B cell (primary cell): ENCODE data around the gene TTC27. TPM values are rescaled to one million over a fixed set of nuclear protein-coding genes. Genes with fewer than 3 reads are reported as not detected.

Source experiments
- ATAC-seq: fragments of 200-7000 bp; cut with Tn5 transposase; one replicate; pipeline ENCODE4 v1.10.0; 2021; ENCODE audit warnings: low read depth, mild to moderate bottlenecking, moderate number of reproducible peaks, moderate library complexity
- CTCF ChIA-PET: fragments of 350-600 bp; sonication (Branson Sonifier 250); formaldehyde crosslinking; loops from one replicate; lab custom pipeline; 2021; ENCODE audit warnings: antibody characterized with exemption, inconsistent platforms; lab: Charles Lee
- POLR2A ChIA-PET: fragments of 350-600 bp; sonication (Branson Sonifier 250); formaldehyde crosslinking; loops from one replicate; lab custom pipeline; 2021; ENCODE audit warnings: antibody characterized with exemption; lab: Charles Lee
- DNase-seq: peaks from one replicate; pipeline ENCODE4 v3.0.0; 2013
- H2AFZ ChIP-seq: 2 replicates; pipeline ENCODE4 v1.6.1; 2012; ENCODE audit warnings: mild to moderate bottlenecking, low read depth, low read length; ENCODE audit not compliant: insufficient read depth, poor library complexity, severe bottlenecking
- H3K27ac ChIP-seq, 2 donors: 1 replicate in 1 of 2; 2 replicates in 1 of 2; pipeline ENCODE4 v1.5.1; 2012 to 2013; ENCODE audit warnings: low read length in 2 of 2, mild to moderate bottlenecking in 2 of 2, moderate library complexity in 1 of 2
- H3K27me3 ChIP-seq, 4 experiments: fragments of 200-600 bp in 1 of 4; sonication (generic) in 1 of 4; replicated peaks in 1 of 4; 1 replicate in 2 of 4; 2 replicates in 2 of 4; pipeline versions ENCODE4 v1.6.1 to v1.7.0; 2013 to 2016; ENCODE audit warnings: low read length in 3 of 4, mild to moderate bottlenecking in 2 of 4, mixed read lengths in 1 of 4, moderate library complexity in 1 of 4; ENCODE audit not compliant: insufficient read depth in 4 of 4, control insufficient read depth in 3 of 4; ENCODE audit errors: control extremely low read depth in 1 of 4
- H3K36me3 ChIP-seq, 2 experiments: replicated peaks in 1 of 2; 1 replicate in 1 of 2; 2 replicates in 1 of 2; pipeline versions ENCODE4 v1.6.1 to v1.7.1; 2013; ENCODE audit warnings: low read length in 1 of 2; ENCODE audit not compliant: insufficient read depth in 2 of 2, control insufficient read depth in 1 of 2; ENCODE audit errors: control extremely low read depth in 1 of 2, extremely low read depth in 1 of 2
- H3K4me1 ChIP-seq, 2 donors: fragments of 200-600 bp in 1 of 2; sonication (generic) in 1 of 2; 1 replicate in 1 of 2; 2 replicates in 1 of 2; pipeline versions ENCODE4 v1.5.1 to v1.6.1; 2013 to 2017; ENCODE audit warnings: low read length in 2 of 2; ENCODE audit not compliant: control insufficient read depth in 2 of 2, insufficient read depth in 2 of 2
- H3K4me2 ChIP-seq: replicated peaks from 2 replicates; pipeline ENCODE3; 2012; ENCODE audit warnings: mild to moderate bottlenecking, low read depth, low read length; ENCODE audit not compliant: poor library complexity, severe bottlenecking
- H3K4me3 ChIP-seq, 5 experiments: fragments of 200-600 bp in 1 of 5; sonication (generic) in 1 of 5; 1 replicate in 3 of 5; 2 replicates in 2 of 5; pipeline versions ENCODE4 v1.5.1 to v1.7.0; 2011 to 2016; ENCODE audit warnings: low read length in 4 of 5, mild to moderate bottlenecking in 4 of 5, low read depth in 2 of 5, control low read depth in 1 of 5, moderate library complexity in 1 of 5; ENCODE audit not compliant: insufficient read depth in 1 of 5; ENCODE audit errors: control extremely low read depth in 1 of 5, extremely low read depth in 1 of 5
- H3K79me2 ChIP-seq: fragments of 200-600 bp; sonication (generic); one replicate; pipeline ENCODE4 v1.6.0; 2016; ENCODE audit warnings: low read length; ENCODE audit not compliant: control insufficient read depth, insufficient read depth
- H3K9ac ChIP-seq: fragments of 200-600 bp; sonication (generic); 2 replicates; pipeline ENCODE4 v1.6.1; 2017; ENCODE audit warnings: mild to moderate bottlenecking, low read length, moderate library complexity
- H3K9me3 ChIP-seq, 3 donors: one replicate each; pipeline versions ENCODE4 v1.6.1 to v1.7.1; 2013; ENCODE audit warnings: low read length in 2 of 3; ENCODE audit not compliant: control insufficient read depth in 2 of 3, insufficient read depth in 1 of 3; ENCODE audit errors: control extremely low read depth in 1 of 3
- H4K20me1 ChIP-seq: 2 replicates; pipeline ENCODE4 v1.6.0; 2012; ENCODE audit warnings: mild to moderate bottlenecking, low read length; ENCODE audit not compliant: insufficient read depth, control insufficient read depth, poor library complexity, severe bottlenecking
- H3K27ac Mint-ChIP-seq: one replicate; pipeline ENCODE4 v1.8.0; 2021; ENCODE audit warnings: mixed read lengths
- H3K27me3 Mint-ChIP-seq: one replicate; pipeline ENCODE4 v1.8.0; 2021; ENCODE audit warnings: mixed read lengths
- H3K4me1 Mint-ChIP-seq: one replicate; pipeline ENCODE4 v1.8.0; 2021; ENCODE audit warnings: mixed read lengths
- H3K4me3 Mint-ChIP-seq: one replicate; pipeline ENCODE4 v1.8.0; 2021; ENCODE audit warnings: mixed read lengths
- H3K9me3 Mint-ChIP-seq: one replicate; pipeline ENCODE4 v1.8.0; 2022; ENCODE audit warnings: mixed read lengths; ENCODE audit not compliant: insufficient read depth
- EZH2 ChIP-seq: IDR thresholded peaks from 2 replicates; pipeline ENCODE4 v1.6.1; 2012; ENCODE audit warnings: borderline replicate concordance, low read depth, mild to moderate bottlenecking, moderate library complexity, low read length; ENCODE audit not compliant: insufficient read depth, poor library complexity, severe bottlenecking
- WGBS: methylation state at CpG from one replicate; pipeline ENCODE4 v1.1.5; 2013; ENCODE audit warnings: missing lambda C conversion rate; ENCODE audit not compliant: insufficient coverage; 5-methylcytosine and 5-hydroxymethylcytosine counted together
- intact Hi-C: fragments of 100-400 bp; cut with micrococcal nuclease; formaldehyde crosslinking; loops from one replicate; pipeline ENCODE4 v1.10.0; 2022
- polyA plus RNA-seq: library from polyadenylated mRNA; depleted of rRNA; stranded (reverse); fragments of >200 nt; gene quantifications from 2 replicates; pipeline ENCODE4 v1.2.3, GENCODE V29; 2012
- total RNA-seq, 2 donors: library from RNA; stranded (reverse); fragments of 120-200 nt in 1 of 2; gene quantifications; 1 replicate in 1 of 2; 2 replicates in 1 of 2; pipeline versions ENCODE4 v1.2.3 to v1.2.4, GENCODE V29; 2013 to 2022
- TF ChIP-seq, protein P1 (sequence below): fragments of 200-600 bp; IDR thresholded peaks from one replicate; pipeline ENCODE4 v1.8.0; 2022; ENCODE audit warnings: antibody characterized with exemption, mild to moderate bottlenecking

TTC27 gene
- total and polyA plus RNA-seq, 2 donors (not counting 1 experiment from before 2014, with no cell fraction given) = 22.7 to 28.5 TPM

DNA sequence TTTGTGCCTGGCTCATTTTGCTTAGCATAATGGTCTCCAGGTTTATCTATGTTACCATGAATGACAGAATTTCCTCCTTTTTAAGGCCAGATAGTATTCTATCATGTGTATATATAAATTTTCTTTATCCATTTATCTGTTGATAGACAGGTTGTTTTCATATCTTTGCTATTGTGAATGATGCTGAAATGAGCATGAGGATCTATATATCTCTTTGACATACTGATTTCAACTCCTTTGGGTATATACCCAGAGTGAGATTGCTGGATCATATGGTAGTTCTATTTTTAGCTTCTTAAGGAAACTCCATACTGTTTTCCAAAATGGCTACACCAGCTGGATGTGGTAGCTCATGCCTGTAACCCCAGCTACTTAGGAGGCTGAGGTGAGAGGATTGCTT is 232.5 kb downstream of the TTC27 start:
- no peak for DNase-seq
- no peaks in the 10 kb centered on the region for H3K4me1 Mint-ChIP-seq
- Histone ChIP-seq H3K79me2 (no peaks in the 10 kb centered on the region), H4K20me1 (no peaks in the 10 kb centered on the region), H3K27me3 (peaks cover 0 to 4% (median 0%) of the 10 kb centered on the region in 4 experiments), H3K27ac (no peak overlapping the region), H3K36me3 (no peaks in the 10 kb centered on the region), H3K9me3 (peaks cover 0 to 4% (median 0%) of the 10 kb centered on the region in 3 donors), H3K4me3 (no peak overlapping the region), H2AFZ (no peak overlapping the region), H3K4me1 (no peaks in the 10 kb centered on the region), H3K9ac (no peak overlapping the region), H3K4me2 (no peak overlapping the region)
- TF ChIP-seq EZH2 = no peak
- TF ChIP-seq, protein P1, sequence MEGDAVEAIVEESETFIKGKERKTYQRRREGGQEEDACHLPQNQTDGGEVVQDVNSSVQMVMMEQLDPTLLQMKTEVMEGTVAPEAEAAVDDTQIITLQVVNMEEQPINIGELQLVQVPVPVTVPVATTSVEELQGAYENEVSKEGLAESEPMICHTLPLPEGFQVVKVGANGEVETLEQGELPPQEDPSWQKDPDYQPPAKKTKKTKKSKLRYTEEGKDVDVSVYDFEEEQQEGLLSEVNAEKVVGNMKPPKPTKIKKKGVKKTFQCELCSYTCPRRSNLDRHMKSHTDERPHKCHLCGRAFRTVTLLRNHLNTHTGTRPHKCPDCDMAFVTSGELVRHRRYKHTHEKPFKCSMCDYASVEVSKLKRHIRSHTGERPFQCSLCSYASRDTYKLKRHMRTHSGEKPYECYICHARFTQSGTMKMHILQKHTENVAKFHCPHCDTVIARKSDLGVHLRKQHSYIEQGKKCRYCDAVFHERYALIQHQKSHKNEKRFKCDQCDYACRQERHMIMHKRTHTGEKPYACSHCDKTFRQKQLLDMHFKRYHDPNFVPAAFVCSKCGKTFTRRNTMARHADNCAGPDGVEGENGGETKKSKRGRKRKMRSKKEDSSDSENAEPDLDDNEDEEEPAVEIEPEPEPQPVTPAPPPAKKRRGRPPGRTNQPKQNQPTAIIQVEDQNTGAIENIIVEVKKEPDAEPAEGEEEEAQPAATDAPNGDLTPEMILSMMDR = no peak
- H3K4me3 Mint-ChIP-seq = no peak overlapping the region
- ATAC-seq = no peak
- POLR2A ChIA-PET = no interaction called here
- CTCF ChIA-PET = no interaction called here
- no peaks in the 10 kb centered on the region for H3K9me3 Mint-ChIP-seq
- no peak overlapping the region for H3K27ac Mint-ChIP-seq
- H3K27me3 Mint-ChIP-seq = peaks cover 8% of the 10 kb centered on the region
- intact Hi-C loops = no loop called here

DNA sequence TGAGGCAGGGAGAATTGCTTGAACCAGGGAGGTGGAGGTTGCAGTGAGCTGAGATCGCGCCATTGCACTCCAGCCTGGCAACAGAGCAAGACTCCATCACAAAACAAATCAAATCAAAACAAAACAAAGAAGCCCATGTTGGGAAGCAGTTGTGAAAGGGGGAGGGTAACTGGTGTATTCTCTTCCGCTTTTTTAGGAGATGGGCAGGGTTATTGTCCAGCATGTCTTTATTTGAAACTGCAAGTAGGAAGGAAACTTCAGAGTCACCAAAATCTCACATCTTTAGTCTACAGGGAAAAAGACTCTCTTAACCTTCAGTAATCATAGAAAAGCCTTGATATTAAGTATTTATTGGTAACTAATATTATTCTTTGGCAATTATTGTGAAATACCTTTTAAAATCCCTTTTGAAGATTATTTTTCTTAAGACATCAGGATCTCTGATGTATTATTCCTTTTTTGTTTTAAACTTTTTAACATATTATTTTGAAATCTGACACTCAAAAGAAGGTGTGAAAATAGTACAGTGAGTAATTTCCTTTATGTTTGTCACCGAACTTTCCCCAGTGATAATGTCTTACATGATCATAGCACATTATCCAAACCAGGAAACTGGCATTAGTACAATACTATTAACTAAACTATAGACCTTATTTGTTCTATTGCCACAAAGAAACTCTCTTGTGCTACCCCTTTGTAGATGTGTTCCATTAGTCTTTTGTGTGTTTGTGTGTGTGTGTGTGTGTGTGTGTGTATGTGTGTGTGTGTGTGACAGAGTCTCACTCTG is 234.6 kb downstream of the TTC27 start:
- peaks cover 0 to 4% (median 0%) of the 10 kb centered on the region in 4 experiments for H3K27me3 ChIP-seq
- Mint-ChIP-seq H3K27me3 (peaks cover 9% of the 10 kb centered on the region), H3K4me1 (no peaks in the 10 kb centered on the region), H3K27ac (no peak overlapping the region), H3K4me3 (no peak overlapping the region), H3K9me3 (no peaks in the 10 kb centered on the region)
- H3K4me1 ChIP-seq = no peaks in the 10 kb centered on the region
- TF ChIP-seq, protein P1 = no peak
- TF ChIP-seq EZH2 = no peak
- ChIA-PET POLR2A (no interaction called here), CTCF (no interaction called here)
- intact Hi-C loops = no loop called here
- no peaks in the 10 kb centered on the region for H4K20me1 ChIP-seq
- DNase-seq = no peak
- no peak overlapping the region for H3K4me3 ChIP-seq
- H3K36me3 ChIP-seq = no peaks in the 10 kb centered on the region
- ATAC-seq = no peak
- no peak overlapping the region for H3K27ac ChIP-seq
- no peak overlapping the region for H3K9ac ChIP-seq
- H3K4me2 ChIP-seq = no peak overlapping the region
- H2AFZ ChIP-seq = no peak overlapping the region
- peaks cover 0 to 4% (median 0%) of the 10 kb centered on the region in 3 donors for H3K9me3 ChIP-seq
- no peaks in the 10 kb centered on the region for H3K79me2 ChIP-seq
- no CpG with 5 or more reads among the region's 4 CpGs for WGBS
